Measurements from ENCODE around the gene C22orf42. TPM values are rescaled to one million over a fixed set of nuclear protein-coding genes. Genes with fewer than 3 reads are reported as not detected.
"Not testable (repeated sequence)": the region's sequence is repeated elsewhere in the genome, so short reads cannot be mapped to it uniquely, and the experiment has no call there.

Gene C22orf42
- total RNA-seq, 1 donor from 2014 or later, result 13.2 TPM

DNA sequence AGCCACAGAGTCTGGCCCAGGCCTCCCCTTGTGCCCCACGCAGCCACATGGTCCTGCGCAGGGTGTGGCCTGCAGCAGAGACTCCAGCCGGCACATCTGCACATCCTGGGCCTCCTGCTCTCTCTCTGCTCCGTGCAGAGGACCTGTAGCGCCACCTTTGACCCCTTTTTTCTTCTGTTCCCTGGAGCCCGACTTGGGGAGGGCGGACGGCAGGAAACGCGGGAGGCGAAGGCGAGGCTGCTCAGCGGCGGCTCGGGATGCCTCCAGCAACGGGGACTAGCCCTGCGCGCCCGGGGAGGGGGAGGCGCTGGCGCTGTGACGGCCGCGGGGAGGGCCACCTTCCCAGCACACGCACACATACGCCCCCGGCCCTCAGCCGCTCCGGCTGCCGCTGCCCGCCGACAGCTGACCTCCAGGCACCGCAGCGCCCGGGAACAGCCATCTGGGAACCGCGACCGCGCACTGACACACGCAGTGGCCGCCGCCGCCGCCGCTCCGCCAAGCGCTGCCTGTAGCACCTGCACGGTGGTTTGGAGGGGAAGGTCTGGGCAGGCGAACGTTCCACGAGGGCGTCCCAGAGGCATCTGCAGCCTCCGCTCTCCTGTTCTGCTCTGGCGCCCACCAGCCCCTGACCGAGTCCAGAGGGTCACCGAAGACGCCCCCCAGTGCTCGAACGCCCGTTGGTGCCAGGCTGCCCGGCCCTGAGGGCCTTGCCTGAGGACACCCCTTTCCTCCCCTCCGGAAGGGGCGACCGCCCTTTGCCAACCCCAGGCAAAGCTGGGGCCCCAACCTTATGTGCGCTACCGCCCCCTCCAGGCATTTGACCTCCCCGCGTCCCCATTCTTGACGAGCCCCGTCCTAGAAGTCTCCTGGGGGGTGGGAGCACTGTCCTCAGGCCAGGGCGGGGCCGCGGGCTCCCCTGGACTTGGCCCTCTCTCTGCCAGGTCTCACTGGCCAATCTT is 16.9 kb upstream of the C22orf42 start:
- Mint-ChIP-seq H3K36me3 (ENCODE audit: insufficient read depth) (no peaks in the 10 kb centered on the region), H3K27ac (no peak overlapping the region), H3K9me3 (ENCODE audit: low read depth) (no peaks in the 10 kb centered on the region), H3K27me3 (peaks cover 44% of the 10 kb centered on the region), H3K4me3 (ENCODE audit: low read depth) (peak overlapping the region; percentile 20), H3K4me1 (ENCODE audit: low read depth) (no peaks in the 10 kb centered on the region)
- peak; percentile 30 for DNase-seq (ENCODE audit: low spot score, unreplicated experiment)
- TF ChIP-seq, protein P1, sequence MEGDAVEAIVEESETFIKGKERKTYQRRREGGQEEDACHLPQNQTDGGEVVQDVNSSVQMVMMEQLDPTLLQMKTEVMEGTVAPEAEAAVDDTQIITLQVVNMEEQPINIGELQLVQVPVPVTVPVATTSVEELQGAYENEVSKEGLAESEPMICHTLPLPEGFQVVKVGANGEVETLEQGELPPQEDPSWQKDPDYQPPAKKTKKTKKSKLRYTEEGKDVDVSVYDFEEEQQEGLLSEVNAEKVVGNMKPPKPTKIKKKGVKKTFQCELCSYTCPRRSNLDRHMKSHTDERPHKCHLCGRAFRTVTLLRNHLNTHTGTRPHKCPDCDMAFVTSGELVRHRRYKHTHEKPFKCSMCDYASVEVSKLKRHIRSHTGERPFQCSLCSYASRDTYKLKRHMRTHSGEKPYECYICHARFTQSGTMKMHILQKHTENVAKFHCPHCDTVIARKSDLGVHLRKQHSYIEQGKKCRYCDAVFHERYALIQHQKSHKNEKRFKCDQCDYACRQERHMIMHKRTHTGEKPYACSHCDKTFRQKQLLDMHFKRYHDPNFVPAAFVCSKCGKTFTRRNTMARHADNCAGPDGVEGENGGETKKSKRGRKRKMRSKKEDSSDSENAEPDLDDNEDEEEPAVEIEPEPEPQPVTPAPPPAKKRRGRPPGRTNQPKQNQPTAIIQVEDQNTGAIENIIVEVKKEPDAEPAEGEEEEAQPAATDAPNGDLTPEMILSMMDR (IDR thresholded peaks at IDR 0.05; ENCODE audit: unreplicated experiment), result no peak

DNA sequence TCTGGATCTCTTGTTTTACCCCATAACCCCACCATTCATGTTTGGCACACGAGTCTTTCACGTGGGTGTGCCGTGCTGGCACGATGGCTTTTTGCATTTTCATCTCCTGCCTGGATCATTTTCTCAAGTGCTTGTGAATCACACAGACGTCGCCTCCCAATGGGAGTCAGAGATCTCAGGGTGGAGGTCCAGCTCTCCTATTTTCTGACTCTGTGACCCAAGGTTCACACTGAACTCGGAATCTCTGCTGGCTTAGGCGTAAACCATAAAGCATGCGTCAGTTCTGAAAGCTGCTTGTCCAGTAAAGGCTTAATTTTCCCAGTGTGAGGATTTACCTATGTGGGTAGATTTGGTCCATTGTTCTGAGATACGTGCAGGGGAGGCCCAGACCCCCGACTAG is 16.0 kb upstream of the C22orf42 start:
- Mint-ChIP-seq H3K27me3 (peaks cover 44% of the 10 kb centered on the region), H3K4me3 (ENCODE audit: low read depth) (no peak overlapping the region), H3K36me3 (ENCODE audit: insufficient read depth) (no peaks in the 10 kb centered on the region), H3K9me3 (ENCODE audit: low read depth) (no peaks in the 10 kb centered on the region), H3K4me1 (ENCODE audit: low read depth) (no peaks in the 10 kb centered on the region), H3K27ac (no peak overlapping the region)
- DNase-seq (ENCODE audit: low spot score, unreplicated experiment), result no peak
- TF ChIP-seq, protein P1 (IDR thresholded peaks at IDR 0.05; ENCODE audit: unreplicated experiment), result no peak

DNA sequence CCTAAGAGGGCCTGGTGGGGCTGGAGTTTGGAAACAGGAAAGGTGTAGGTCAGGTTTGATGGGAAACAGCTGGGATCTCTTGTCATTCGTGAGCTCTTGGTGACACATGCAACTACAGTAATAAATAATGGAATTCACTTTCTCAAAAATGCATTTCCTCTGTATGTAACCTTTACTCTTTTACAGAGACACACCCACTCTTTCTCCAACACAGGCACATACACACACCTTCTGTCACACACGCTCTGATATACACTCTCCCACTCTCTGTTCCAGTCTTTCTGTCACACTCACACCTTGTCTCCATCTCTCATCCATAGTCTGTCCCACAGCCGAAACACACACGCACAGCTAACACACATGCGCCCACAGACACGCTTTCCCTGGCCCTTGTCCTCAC is 6.6 kb upstream of the C22orf42 start:
- Mint-ChIP-seq H3K27ac (no peak overlapping the region), H3K9me3 (ENCODE audit: low read depth) (no peaks in the 10 kb centered on the region), H3K27me3 (peaks cover 7% of the 10 kb centered on the region), H3K36me3 (ENCODE audit: insufficient read depth) (no peaks in the 10 kb centered on the region), H3K4me1 (ENCODE audit: low read depth) (no peaks in the 10 kb centered on the region), H3K4me3 (ENCODE audit: low read depth) (no peak overlapping the region)
- TF ChIP-seq, protein P1 (IDR thresholded peaks at IDR 0.05; ENCODE audit: unreplicated experiment), result no peak
- no peak for DNase-seq (ENCODE audit: low spot score, unreplicated experiment)

DNA sequence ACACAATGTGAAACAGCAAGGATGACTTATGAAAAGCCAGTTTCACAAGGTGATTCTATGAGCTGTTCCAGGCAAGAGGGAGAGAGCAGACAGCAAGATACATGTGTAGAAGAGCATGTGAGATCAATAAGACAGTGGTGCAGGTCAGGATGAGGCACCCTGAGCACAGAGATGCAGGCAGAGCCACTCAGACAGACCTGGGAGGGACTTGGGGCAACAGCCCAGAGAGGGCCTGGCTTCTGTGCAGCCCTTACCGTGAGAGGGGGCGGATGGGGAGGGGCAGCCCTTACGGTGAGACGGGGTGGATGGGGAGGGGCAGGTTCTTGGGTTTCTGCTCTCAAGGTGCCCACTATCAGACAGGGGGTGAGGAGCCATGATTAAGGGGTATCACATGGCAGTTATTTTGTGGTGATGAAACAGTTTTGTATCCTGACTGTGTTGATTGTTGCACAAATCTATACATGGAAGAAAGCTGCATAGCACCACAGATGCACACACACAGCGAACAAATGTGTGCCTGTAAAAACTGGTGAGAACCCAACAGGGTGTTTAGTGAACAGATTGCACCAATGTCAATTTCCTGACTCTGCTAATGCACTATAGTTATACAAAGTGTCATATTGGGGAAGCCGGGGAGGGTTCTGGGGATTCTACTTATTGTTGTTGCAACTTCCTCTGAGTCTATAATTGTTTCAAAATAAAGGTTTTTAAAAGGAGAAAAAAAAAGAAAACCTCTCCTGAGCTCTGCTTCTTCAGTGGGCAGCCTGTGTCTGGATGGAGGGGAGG is 5.2 kb upstream of the C22orf42 start:
- Mint-ChIP-seq H3K27me3 (peaks cover 7% of the 10 kb centered on the region), H3K4me3 (ENCODE audit: low read depth) (no peak overlapping the region)
- no peak for DNase-seq (ENCODE audit: low spot score, unreplicated experiment)

DNA sequence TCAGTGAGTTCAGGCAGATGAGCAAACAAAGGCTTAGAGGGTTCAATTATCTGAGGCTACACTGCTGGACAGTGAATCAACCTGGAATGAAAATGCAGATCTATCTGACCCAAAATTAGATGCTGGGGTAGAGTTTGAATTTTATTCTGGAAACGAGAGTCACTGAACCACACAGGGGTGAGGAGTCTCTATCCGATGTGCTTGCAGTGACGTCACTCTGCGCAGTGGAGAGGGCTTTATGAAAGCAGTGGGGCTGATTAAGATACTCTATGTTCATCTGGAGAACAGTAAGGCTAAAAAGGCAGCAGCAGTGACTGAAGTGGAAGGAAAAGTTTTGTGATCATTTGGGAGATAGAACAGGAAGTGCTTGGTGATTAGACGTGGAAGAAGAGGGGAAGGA is 1.3 kb upstream of the C22orf42 start:
- not testable (repeated sequence) for DNase-seq (ENCODE audit: low spot score, unreplicated experiment); H3K4me1 Mint-ChIP-seq (ENCODE audit: low read depth); H3K4me3 Mint-ChIP-seq (ENCODE audit: low read depth); H3K9me3 Mint-ChIP-seq (ENCODE audit: low read depth); H3K27ac Mint-ChIP-seq; H3K27me3 Mint-ChIP-seq; H3K36me3 Mint-ChIP-seq (ENCODE audit: insufficient read depth)

More for the DNA sequence above, 5.2 kb upstream of the C22orf42 start:
- no peak overlapping the region for H3K27ac Mint-ChIP-seq
- no peaks in the 10 kb centered on the region for H3K36me3 Mint-ChIP-seq (ENCODE audit: insufficient read depth)
- H3K9me3 Mint-ChIP-seq (ENCODE audit: low read depth), result no peaks in the 10 kb centered on the region
- TF ChIP-seq, protein P1 (IDR thresholded peaks at IDR 0.05; ENCODE audit: unreplicated experiment), result no peak
- H3K4me1 Mint-ChIP-seq (ENCODE audit: low read depth), result no peaks in the 10 kb centered on the region

DNA sequence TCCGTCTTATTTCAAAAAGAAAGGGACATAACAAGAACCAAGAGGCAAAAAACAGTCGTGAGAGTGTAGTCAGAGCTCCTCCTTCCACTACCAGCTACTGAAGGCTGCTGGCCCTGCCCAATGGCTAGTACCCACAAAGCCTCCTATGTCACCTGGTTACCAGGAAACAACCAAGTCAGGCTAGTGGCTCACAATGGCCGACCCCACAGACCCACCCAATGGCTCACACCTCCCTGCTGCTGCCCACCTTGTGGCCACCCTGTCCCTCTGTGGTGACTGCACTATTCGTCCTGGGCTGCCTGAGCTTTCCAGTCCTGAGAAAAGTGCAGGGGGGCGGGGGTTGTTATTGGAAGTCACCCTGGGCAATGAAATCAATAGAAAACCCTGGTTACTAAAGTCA is 1.5 kb downstream of the C22orf42 start:
- not testable (repeated sequence) for DNase-seq (ENCODE audit: low spot score, unreplicated experiment); H3K4me3 Mint-ChIP-seq (ENCODE audit: low read depth); H3K9me3 Mint-ChIP-seq (ENCODE audit: low read depth); H3K36me3 Mint-ChIP-seq (ENCODE audit: insufficient read depth); H3K4me1 Mint-ChIP-seq (ENCODE audit: low read depth); H3K27me3 Mint-ChIP-seq; H3K27ac Mint-ChIP-seq

DNA sequence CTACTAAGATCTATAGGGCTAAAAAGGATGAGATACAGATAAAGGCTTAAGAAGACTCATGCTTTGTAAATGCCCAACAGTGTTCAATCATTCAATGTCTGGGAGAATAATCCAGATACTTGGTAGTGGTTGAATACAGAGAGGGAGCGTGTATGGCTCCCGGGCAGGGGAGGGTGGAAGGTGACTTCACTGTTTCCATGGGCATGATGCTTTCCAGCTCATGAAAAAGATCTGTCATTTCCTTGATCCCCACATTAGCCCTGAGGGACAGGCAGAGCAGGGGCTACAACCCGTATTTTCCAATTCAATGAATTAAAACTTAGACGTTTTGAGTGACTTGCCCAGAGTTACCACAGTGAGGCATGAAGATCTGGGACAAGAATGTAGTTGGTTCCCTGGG is 4.4 kb downstream of the C22orf42 start:
- not testable (repeated sequence) for H3K27me3 Mint-ChIP-seq; H3K4me3 Mint-ChIP-seq (ENCODE audit: low read depth); H3K4me1 Mint-ChIP-seq (ENCODE audit: low read depth); H3K27ac Mint-ChIP-seq; DNase-seq (ENCODE audit: low spot score, unreplicated experiment); H3K36me3 Mint-ChIP-seq (ENCODE audit: insufficient read depth); H3K9me3 Mint-ChIP-seq (ENCODE audit: low read depth)

DNA sequence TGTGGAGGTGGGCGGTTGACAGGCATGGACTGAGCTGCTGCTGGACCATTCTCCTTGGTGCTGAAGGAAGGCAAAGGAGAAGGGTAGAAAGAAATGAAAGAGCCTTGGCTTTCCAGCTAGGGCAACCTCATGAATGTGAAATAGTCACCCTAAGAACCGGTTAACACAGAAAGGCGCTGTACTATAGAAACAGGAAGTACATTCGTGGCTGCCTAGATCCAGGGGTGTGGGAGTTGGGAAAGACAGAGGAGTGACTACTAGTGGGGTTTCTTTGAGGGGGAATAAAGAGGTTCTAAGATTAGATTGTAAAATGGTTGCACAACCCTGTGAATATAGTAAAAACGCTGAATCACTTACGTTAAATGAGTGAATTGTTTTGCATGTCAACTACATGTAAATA is 7.5 kb downstream of the C22orf42 start:
- H3K36me3 Mint-ChIP-seq (ENCODE audit: insufficient read depth); H3K27me3 Mint-ChIP-seq; H3K4me3 Mint-ChIP-seq (ENCODE audit: low read depth); H3K27ac Mint-ChIP-seq; H3K9me3 Mint-ChIP-seq (ENCODE audit: low read depth); H3K4me1 Mint-ChIP-seq (ENCODE audit: low read depth); DNase-seq (ENCODE audit: low spot score, unreplicated experiment): not testable (repeated sequence)

DNA sequence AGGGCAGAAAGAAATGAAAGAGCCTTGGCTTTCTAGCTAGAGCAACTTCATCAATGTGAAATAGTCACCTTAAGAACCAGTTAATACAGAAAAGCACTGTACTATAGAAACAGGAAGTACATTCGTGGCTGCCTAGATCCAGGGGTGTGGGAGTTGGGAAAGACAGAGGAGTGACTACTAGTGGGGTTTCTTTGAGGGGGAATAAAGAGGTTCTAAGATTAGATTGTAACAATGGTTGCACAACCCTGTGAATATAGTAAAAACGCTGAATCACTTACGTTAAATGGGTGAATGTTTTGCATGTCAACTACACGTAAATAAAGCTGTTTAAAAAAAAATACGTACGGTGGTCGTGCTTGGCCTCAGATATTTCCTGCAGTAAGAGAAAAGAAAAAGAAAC is 8.5 kb downstream of the C22orf42 start:
- H3K4me3 Mint-ChIP-seq (ENCODE audit: low read depth); H3K27ac Mint-ChIP-seq; H3K36me3 Mint-ChIP-seq (ENCODE audit: insufficient read depth); H3K4me1 Mint-ChIP-seq (ENCODE audit: low read depth); H3K9me3 Mint-ChIP-seq (ENCODE audit: low read depth); DNase-seq (ENCODE audit: low spot score, unreplicated experiment); H3K27me3 Mint-ChIP-seq: not testable (repeated sequence)

Data from progenitor cell of endocrine pancreas (in vitro differentiated cells).